K562 (cell line): ENCODE results near the gene TUBA1A. TPM values are rescaled to one million over a fixed set of nuclear protein-coding genes. Genes with fewer than 3 reads are reported as not detected.

ENCODE experiments used
- HEY1 ChIP-seq: fragments of 250-450 bp; sonication (Bioruptor Pico); IDR thresholded peaks from 2 replicates; pipeline ENCODE4 v1.5.0; 2020; ENCODE audit warnings: mild to moderate bottlenecking, moderate library complexity, borderline replicate concordance
- KHSRP ChIP-seq: fragments of 450-650 bp; IDR thresholded peaks from 2 replicates; pipeline ENCODE4 v1.6.1; 2017
- ZNF561 ChIP-seq: fragments of 450-650 bp; formaldehyde crosslinking; conservative IDR thresholded peaks from 2 replicates; pipeline ENCODE4 v1.4.0; 2020; ENCODE audit warnings: mild to moderate bottlenecking, moderate library complexity
- ZNF644 ChIP-seq: fragments of 200-800 bp; sonication (Bioruptor generic); IDR thresholded peaks from 2 replicates; pipeline ENCODE4 v1.6.1; 2016; ENCODE audit warnings: low read depth, missing genetic modification characterization, missing compliant biosample characterization
- polyA plus RNA-seq, 8 experiments: library from polyadenylated mRNA; depleted of rRNA in 4 of 8; stranded (reverse) in 5 of 8; unstranded in 3 of 8; fragments of >200 nt; fragmentation: Nextera tagmentation in 2 of 8; fragmentation: Illumina TruSeq in 1 of 8; extraction: Ambion mirVana in 2 of 8; extraction: Trizol in 1 of 8; gene quantifications; 2 replicates each; pipeline versions ENCODE4 v1.2.1 to v1.2.3, GENCODE V29; 2011 to 2014; ENCODE audit warnings: inconsistent platforms in 1 of 8, missing spikeins in 1 of 8
- total RNA-seq, 7 experiments: library from RNA; depleted of rRNA in 6 of 7; stranded (reverse); fragments of >200 nt in 6 of 7; fragmentation: Illumina TruSeq in 2 of 7; extraction: Trizol in 2 of 7; gene quantifications; 2 replicates each; pipeline versions ENCODE4 v1.2.1 to v1.2.3, GENCODE V29; 2011 to 2021; ENCODE audit warnings: low replicate concordance in 1 of 7
- TF ChIP-seq, protein P1 (sequence below): IDR thresholded peaks from 2 replicates; pipeline ENCODE4 v1.6.1; 2011; ENCODE audit warnings: borderline replicate concordance, low read depth, mild to moderate bottlenecking, moderate library complexity, low read length; ENCODE audit not compliant: insufficient read depth, poor library complexity, severe bottlenecking
- TF ChIP-seq, protein P2 (sequence below): fragments of 450-650 bp; IDR thresholded peaks from 2 replicates; pipeline ENCODE4 v1.6.1; 2016; ENCODE audit warnings: low read depth
- TF ChIP-seq, protein P3 (sequence below): sonication (generic); formaldehyde crosslinking; IDR thresholded peaks from 2 replicates; pipeline ENCODE4 v1.8.0; 2022; ENCODE audit warnings: missing genetic modification reagents, mild to moderate bottlenecking, borderline replicate concordance
- TF ChIP-seq, protein P4 (sequence below): sonication (generic); formaldehyde crosslinking; IDR thresholded peaks from 2 replicates; pipeline ENCODE4 v1.5.0; 2020; ENCODE audit warnings: missing genetic modification reagents
- TF ChIP-seq, protein P5 (sequence below): fragments of 450-650 bp; IDR thresholded peaks from 2 replicates; pipeline ENCODE4 v1.6.1; 2017; ENCODE audit warnings: mild to moderate bottlenecking, moderate library complexity

The TUBA1A gene
- total and polyA plus RNA-seq, 9 of the 15 experiments (the other 6 are each of a cell fraction or from before 2014, with no cell fraction given): 7.4 to 45.1 (median 11.9) TPM

DNA sequence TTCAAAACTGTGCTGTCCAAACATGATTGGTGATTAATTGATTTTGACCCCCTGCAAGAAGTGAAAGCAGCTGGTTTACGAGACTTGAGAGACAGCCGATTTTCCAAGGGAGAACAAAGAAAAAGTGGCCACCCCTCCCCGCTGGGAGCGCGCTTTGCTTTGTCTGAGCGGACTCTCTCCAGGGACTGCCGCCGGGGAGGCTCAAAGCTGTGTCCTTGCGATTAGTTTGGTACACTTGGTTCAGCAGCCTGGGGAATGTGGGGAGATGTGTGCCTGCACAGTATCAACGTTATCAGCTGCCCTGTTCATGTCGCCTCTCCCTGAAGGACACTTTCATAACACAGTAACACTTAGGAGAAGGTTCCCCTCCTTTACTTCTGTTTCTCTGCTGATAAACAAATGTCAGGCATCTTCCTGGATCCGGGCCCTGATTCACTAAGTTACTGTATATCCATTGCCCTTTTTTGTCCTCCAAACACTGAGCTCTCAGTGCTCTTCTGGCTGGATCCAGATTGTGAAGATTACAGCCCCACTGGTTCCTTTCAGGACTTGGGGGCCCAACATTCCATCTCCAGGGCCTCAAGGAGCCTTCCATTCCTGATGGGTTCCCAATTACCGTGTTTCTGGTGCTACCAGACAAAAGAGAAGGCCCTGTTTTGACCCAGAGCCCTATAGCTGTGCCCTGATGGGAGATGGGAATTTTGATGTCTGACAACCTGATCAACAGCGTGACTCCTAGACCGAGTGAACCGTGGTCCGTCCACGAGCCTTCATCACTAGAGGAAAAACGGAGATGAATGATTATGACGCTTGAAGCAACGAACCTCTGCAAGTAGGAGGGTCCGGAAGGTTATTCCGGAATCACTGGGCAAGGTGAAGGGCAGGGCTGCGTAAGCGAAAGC is 44.3 kb upstream of the TUBA1A start (continued):
- no peak for TF ChIP-seq HEY1 (CRISPR knock-in tag)
- TF ChIP-seq KHSRP: peak; percentile 33; the same call in 1 of the 2 replicates
- no peak for TF ChIP-seq ZNF561 (CRISPR knock-in tag)
- TF ChIP-seq, protein P1, sequence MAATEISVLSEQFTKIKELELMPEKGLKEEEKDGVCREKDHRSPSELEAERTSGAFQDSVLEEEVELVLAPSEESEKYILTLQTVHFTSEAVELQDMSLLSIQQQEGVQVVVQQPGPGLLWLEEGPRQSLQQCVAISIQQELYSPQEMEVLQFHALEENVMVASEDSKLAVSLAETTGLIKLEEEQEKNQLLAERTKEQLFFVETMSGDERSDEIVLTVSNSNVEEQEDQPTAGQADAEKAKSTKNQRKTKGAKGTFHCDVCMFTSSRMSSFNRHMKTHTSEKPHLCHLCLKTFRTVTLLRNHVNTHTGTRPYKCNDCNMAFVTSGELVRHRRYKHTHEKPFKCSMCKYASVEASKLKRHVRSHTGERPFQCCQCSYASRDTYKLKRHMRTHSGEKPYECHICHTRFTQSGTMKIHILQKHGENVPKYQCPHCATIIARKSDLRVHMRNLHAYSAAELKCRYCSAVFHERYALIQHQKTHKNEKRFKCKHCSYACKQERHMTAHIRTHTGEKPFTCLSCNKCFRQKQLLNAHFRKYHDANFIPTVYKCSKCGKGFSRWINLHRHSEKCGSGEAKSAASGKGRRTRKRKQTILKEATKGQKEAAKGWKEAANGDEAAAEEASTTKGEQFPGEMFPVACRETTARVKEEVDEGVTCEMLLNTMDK: peak; percentile 79
- TF ChIP-seq, protein P2, sequence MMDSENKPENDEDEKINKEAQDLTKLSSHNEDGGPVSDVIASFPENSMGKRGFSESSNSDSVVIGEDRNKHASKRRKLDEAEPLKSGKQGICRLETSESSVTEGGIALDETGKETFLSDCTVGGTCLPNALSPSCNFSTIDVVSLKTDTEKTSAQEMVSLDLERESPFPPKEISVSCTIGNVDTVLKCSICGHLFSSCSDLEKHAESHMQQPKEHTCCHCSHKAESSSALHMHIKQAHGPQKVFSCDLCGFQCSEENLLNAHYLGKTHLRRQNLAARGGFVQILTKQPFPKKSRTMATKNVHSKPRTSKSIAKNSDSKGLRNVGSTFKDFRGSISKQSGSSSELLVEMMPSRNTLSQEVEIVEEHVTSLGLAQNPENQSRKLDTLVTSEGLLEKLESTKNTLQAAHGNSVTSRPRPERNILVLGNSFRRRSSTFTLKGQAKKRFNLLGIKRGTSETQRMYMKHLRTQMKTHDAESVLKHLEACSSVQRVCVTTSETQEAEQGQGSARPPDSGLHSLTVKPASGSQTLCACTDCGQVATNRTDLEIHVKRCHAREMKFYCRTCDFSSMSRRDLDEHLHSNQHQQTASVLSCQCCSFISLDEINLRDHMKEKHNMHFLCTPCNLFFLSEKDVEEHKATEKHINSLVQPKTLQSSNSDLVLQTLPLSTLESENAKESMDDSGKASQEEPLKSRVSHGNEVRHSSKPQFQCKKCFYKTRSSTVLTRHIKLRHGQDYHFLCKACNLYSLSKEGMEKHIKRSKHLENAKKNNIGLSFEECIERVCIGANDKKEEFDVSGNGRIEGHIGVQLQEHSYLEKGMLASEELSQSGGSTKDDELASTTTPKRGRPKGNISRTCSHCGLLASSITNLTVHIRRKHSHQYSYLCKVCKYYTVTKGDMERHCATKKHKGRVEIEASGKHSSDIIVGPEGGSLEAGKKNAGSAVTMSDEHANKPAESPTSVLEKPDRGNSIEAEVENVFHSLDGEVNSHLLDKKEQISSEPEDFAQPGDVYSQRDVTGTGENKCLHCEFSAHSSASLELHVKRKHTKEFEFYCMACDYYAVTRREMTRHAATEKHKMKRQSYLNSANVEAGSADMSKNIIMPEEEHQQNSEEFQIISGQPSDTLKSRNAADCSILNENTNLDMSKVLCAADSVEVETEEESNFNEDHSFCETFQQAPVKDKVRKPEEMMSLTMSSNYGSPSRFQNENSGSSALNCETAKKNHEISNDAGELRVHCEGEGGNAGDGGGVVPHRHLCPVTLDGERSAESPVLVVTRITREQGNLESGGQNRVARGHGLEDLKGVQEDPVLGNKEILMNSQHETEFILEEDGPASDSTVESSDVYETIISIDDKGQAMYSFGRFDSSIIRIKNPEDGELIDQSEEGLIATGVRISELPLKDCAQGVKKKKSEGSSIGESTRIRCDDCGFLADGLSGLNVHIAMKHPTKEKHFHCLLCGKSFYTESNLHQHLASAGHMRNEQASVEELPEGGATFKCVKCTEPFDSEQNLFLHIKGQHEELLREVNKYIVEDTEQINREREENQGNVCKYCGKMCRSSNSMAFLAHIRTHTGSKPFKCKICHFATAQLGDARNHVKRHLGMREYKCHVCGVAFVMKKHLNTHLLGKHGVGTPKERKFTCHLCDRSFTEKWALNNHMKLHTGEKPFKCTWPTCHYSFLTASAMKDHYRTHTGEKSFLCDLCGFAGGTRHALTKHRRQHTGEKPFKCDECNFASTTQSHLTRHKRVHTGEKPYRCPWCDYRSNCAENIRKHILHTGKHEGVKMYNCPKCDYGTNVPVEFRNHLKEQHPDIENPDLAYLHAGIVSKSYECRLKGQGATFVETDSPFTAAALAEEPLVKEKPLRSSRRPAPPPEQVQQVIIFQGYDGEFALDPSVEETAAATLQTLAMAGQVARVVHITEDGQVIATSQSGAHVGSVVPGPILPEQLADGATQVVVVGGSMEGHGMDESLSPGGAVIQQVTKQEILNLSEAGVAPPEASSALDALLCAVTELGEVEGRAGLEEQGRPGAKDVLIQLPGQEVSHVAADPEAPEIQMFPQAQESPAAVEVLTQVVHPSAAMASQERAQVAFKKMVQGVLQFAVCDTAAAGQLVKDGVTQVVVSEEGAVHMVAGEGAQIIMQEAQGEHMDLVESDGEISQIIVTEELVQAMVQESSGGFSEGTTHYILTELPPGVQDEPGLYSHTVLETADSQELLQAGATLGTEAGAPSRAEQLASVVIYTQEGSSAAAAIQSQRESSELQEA: no peak; the same call in 1 of the 2 replicates
- TF ChIP-seq, protein P3, sequence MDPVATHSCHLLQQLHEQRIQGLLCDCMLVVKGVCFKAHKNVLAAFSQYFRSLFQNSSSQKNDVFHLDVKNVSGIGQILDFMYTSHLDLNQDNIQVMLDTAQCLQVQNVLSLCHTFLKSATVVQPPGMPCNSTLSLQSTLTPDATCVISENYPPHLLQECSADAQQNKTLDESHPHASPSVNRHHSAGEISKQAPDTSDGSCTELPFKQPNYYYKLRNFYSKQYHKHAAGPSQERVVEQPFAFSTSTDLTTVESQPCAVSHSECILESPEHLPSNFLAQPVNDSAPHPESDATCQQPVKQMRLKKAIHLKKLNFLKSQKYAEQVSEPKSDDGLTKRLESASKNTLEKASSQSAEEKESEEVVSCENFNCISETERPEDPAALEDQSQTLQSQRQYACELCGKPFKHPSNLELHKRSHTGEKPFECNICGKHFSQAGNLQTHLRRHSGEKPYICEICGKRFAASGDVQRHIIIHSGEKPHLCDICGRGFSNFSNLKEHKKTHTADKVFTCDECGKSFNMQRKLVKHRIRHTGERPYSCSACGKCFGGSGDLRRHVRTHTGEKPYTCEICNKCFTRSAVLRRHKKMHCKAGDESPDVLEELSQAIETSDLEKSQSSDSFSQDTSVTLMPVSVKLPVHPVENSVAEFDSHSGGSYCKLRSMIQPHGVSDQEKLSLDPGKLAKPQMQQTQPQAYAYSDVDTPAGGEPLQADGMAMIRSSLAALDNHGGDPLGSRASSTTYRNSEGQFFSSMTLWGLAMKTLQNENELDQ (CRISPR knock-in tag): no peak
- TF ChIP-seq, protein P4, sequence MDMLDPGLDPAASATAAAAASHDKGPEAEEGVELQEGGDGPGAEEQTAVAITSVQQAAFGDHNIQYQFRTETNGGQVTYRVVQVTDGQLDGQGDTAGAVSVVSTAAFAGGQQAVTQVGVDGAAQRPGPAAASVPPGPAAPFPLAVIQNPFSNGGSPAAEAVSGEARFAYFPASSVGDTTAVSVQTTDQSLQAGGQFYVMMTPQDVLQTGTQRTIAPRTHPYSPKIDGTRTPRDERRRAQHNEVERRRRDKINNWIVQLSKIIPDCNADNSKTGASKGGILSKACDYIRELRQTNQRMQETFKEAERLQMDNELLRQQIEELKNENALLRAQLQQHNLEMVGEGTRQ (CRISPR knock-in tag): no peak
- no peak for TF ChIP-seq ZNF644 (tag)
- TF ChIP-seq, protein P5, sequence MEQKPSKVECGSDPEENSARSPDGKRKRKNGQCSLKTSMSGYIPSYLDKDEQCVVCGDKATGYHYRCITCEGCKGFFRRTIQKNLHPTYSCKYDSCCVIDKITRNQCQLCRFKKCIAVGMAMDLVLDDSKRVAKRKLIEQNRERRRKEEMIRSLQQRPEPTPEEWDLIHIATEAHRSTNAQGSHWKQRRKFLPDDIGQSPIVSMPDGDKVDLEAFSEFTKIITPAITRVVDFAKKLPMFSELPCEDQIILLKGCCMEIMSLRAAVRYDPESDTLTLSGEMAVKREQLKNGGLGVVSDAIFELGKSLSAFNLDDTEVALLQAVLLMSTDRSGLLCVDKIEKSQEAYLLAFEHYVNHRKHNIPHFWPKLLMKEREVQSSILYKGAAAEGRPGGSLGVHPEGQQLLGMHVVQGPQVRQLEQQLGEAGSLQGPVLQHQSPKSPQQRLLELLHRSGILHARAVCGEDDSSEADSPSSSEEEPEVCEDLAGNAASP: no peak
